Prostate gland (tissue), 2 donors: Measurements from ENCODE around the gene MS4A1. TPM values are rescaled to one million over a fixed set of nuclear protein-coding genes. Genes with fewer than 3 reads are reported as not detected.

Source experiments
- DNase-seq: peaks from one replicate; pipeline ENCODE4 v3.0.0-alpha.2; 2019; ENCODE audit warnings: low spot score
- H3K27ac ChIP-seq, 2 donors: fragments of 200-600 bp; sonication (generic); 2 replicates each; pipeline ENCODE4 v1.5.1; 2017 to 2019
- H3K27me3 ChIP-seq: fragments of 200-600 bp; sonication (generic); replicated peaks from 2 replicates; pipeline ENCODE4 v1.5.1; 2019; ENCODE audit not compliant: insufficient read depth
- H3K36me3 ChIP-seq, 2 donors: fragments of 200-600 bp; sonication (generic); 1 replicate in 1 of 2; 2 replicates in 1 of 2; pipeline versions ENCODE4 v1.5.1 to v1.8.1; 2017 to 2019
- H3K4me1 ChIP-seq: fragments of 200-600 bp; sonication (generic); replicated peaks from 2 replicates; pipeline ENCODE4 v1.5.1; 2019
- H3K4me3 ChIP-seq, 2 donors: fragments of 200-600 bp; sonication (generic); 2 replicates each; pipeline ENCODE4 v1.5.1; 2017 to 2019
- H3K9me3 ChIP-seq: fragments of 200-600 bp; sonication (generic); 2 replicates; pipeline ENCODE4 v1.5.1; 2017
- CTCF ChIP-seq, 4 experiments: fragments of 200-600 bp in 2 of 4; fragments of 450-650 bp in 2 of 4; sonication (generic) in 2 of 4; IDR thresholded peaks; 1 replicate in 3 of 4; 2 replicates in 1 of 4; pipeline ENCODE4 v1.5.1; 2016 to 2019; ENCODE audit warnings: antibody characterized with exemption in 4 of 4, mild to moderate bottlenecking in 2 of 4, moderate library complexity in 2 of 4
- POLR2A ChIP-seq: fragments of 450-650 bp; IDR thresholded peaks from one replicate; pipeline ENCODE4 v1.6.1; 2016; ENCODE audit warnings: antibody characterized with exemption, mild to moderate bottlenecking
- POLR2AphosphoS5 ChIP-seq: sonication (generic); formaldehyde crosslinking; IDR thresholded peaks from one replicate; pipeline ENCODE4 v1.6.1; 2017; ENCODE audit warnings: antibody characterized with exemption
- WGBS: methylation state at CpG from one replicate; pipeline ENCODE4 v1.1.5; 2018; 5-methylcytosine and 5-hydroxymethylcytosine counted together
- intact Hi-C: fragments of 100-400 bp; cut with DNase I; formaldehyde crosslinking; loops from one replicate; pipeline ENCODE4 v1.14.2; 2022
- total RNA-seq, 2 donors: library from RNA; depleted of rRNA; stranded (reverse); fragments of >200 nt; gene quantifications; one replicate each; pipeline ENCODE4 v1.1.0, GENCODE V29; 2016

Gene MS4A1
- not detected for total RNA-seq

DNA sequence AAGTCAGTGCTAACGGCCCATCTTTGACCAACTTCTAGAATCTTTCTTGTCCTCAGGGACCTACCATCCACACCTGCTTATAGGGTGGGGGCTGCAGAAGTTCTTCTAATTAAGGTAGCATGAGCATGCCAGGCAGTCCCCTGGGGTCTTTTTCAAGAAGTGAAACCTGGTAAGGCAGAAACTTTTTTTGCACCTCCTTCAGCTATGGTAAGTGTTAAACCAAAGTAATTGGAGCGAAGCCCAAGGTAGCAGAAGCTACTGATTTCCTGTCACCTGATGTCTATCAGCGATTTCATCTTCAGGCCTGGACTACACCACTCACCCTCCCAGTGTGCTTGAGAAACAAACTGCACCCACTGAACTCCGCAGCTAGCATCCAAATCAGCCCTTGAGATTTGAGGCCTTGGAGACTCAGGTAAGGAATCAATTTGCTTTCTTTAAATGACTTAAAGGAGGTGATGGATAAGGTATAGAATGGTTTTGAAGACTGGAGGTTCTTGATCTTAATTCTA is at the start of gene MS4A1:
MS4A1 (plus strand) TSS at position 317 of the 512 bp plus-strand sequence. CDS start 6,528 bp downstream, outside the sequence.
- H3K4me3 ChIP-seq: no peak within 1 kb of the TSS
- H3K36me3 ChIP-seq: no peaks in the 10 kb centered on the region
- intact Hi-C loops: no loop called here
- no peaks in the 10 kb centered on the region for H3K27me3 ChIP-seq
- WGBS: 77% methylated on average over 4 of the region's 4 CpGs
- no peaks in the 10 kb centered on the region for H3K4me1 ChIP-seq
- TF ChIP-seq POLR2A (no peak), CTCF (IDR thresholded peaks at IDR 0.05) (no peak), POLR2AphosphoS5 (no peak)
- no peak within 1 kb of the TSS for H3K27ac ChIP-seq
- no peaks in the 10 kb centered on the region for H3K9me3 ChIP-seq
- DNase-seq: no peak

DNA sequence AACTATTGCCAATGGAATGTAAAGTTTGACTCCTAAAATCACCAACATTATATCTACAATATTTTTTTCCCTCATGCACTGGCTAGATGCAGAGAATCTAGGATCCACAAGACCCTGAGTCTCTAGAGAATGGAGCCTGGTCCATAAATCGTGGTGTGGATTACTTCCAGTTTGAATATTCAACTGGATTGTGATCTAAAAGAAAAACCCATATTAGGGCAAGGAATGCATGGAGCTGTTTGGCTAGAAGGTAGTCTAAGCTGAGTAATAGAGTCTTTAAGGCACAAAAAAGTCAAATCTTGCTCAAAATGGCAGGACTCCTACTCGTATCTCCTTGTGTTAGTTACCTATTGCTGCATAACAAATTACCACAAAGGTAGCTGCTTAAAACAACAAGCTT is 35.6 kb upstream of the MS4A1 start:
- H3K27ac ChIP-seq: no peak overlapping the region
- no peaks in the 10 kb centered on the region for H3K36me3 ChIP-seq
- no peak overlapping the region for H3K4me3 ChIP-seq
- H3K4me1 ChIP-seq: no peaks in the 10 kb centered on the region
- H3K9me3 ChIP-seq: no peaks in the 10 kb centered on the region
- no peak for DNase-seq
- no peaks in the 10 kb centered on the region for H3K27me3 ChIP-seq
- 39% methylated on average over 2 of the region's 2 CpGs for WGBS
- intact Hi-C loops: no loop called here
- TF ChIP-seq POLR2A (no peak), POLR2AphosphoS5 (no peak)

DNA sequence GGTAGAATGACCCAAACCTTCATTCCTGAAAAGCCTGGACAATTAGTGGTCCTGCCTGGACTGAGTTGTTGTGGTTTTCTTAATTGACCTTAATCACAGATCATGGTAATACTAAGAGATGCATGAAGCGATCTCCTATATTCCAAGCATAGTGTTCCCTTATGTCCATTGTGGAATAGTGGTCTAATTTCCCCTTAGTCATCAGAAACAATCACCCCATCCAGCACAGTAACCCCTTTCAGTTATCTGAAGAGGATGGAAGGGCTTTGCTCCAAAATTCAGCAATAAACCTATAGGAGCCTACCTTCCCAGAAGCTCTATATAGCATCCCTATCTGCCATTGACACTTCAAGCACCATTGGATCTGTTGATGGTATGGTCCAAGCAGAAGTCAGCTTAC is 33.0 kb upstream of the MS4A1 start:
- Histone ChIP-seq H3K4me1 (no peaks in the 10 kb centered on the region), H3K27ac (no peak overlapping the region), H3K4me3 (no peak overlapping the region), H3K27me3 (no peaks in the 10 kb centered on the region), H3K36me3 (no peaks in the 10 kb centered on the region), H3K9me3 (no peaks in the 10 kb centered on the region)
- WGBS: 88% methylated on average over 1 of the region's 1 CpG
- intact Hi-C loops: no loop called here
- TF ChIP-seq POLR2AphosphoS5: no peak
- TF ChIP-seq CTCF (IDR thresholded peaks at IDR 0.05): no peak
- no peak for TF ChIP-seq POLR2A
- no peak for DNase-seq

- H3K4me3 ChIP-seq: no peak overlapping the region
- no peaks in the 10 kb centered on the region for H3K36me3 ChIP-seq
- no peaks in the 10 kb centered on the region for H3K27me3 ChIP-seq
- H3K27ac ChIP-seq: no peak overlapping the region
- TF ChIP-seq CTCF (IDR thresholded peaks at IDR 0.05): no peak
- TF ChIP-seq POLR2A: no peak
- TF ChIP-seq POLR2AphosphoS5: no peak
- DNase-seq: no peak
- intact Hi-C loops: no loop called here
- WGBS: 36% methylated on average over 2 of the region's 2 CpGs
- no peaks in the 10 kb centered on the region for H3K9me3 ChIP-seq
- H3K4me1 ChIP-seq: no peaks in the 10 kb centered on the region
Measured at GRCh38 chr11:60428517-60428916, 27.1 kb upstream of the MS4A1 start.

DNA sequence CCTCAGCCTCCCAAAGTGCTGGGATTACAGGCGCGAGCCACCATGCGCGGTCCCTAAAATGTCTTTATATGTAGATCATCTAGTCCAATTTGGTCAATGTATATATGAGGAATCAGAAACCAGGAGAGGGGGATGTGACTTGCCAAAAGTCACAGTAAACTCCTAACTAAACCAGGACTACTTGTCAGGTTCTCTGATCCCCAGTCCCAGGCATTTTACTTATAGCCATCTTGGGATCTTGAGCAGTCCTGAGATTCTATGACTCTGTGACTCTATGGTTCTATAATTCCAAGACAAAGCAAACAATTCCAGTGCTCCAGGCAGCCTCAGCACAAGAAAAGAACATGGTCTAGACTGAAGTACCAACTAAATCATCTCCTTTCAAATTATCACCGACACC is 26.4 kb upstream of the MS4A1 start, which contains the start of gene MS4A5:
MS4A5 (plus strand) TSS at position 301 of the 400 bp plus-strand sequence. CDS start 103 bp downstream, outside the sequence.
- Histone ChIP-seq H3K4me3 (no peak within 1 kb of the TSS), H3K36me3 (no peaks in the 10 kb centered on the region), H3K9me3 (no peaks in the 10 kb centered on the region), H3K4me1 (no peaks in the 10 kb centered on the region), H3K27ac (no peak within 1 kb of the TSS), H3K27me3 (no peaks in the 10 kb centered on the region)
- 98% methylated on average over 5 of the region's 5 CpGs for WGBS
- intact Hi-C loops: no loop called here
- DNase-seq: no peak
- TF ChIP-seq CTCF (IDR thresholded peaks at IDR 0.05) (no peak), POLR2AphosphoS5 (no peak), POLR2A (no peak)
